ENCODE data around the gene DGKB.

DNA sequence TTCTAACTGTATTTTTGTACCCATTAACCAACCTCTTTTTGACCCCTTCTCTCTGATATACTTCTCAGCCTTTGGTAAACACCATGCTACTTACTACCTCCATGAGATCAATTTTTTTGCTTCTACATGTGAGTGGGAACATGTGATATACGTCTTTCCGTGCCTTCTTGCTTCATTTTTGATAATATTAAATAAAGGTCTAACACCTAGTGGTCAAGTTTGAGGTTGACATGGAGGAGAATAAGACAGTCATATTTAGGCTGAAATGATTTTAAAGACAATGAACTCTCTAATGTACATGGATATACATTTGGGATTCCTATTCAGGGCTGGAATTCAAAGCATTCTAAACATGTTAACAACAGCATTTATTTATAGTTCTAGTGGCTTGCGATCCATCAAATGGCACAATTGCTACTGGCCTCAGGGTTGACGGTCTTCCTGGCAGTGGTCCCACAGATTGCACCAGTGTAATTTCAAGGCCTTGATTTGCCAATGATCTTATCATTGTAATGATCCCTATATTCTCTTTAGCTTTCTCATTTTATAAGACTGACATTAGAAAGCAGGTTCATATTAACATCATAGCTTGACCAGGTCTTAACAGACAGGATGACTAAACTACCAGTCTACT, 597.2 kb downstream of the DGKB start:
- TF ChIP-seq, protein P1, sequence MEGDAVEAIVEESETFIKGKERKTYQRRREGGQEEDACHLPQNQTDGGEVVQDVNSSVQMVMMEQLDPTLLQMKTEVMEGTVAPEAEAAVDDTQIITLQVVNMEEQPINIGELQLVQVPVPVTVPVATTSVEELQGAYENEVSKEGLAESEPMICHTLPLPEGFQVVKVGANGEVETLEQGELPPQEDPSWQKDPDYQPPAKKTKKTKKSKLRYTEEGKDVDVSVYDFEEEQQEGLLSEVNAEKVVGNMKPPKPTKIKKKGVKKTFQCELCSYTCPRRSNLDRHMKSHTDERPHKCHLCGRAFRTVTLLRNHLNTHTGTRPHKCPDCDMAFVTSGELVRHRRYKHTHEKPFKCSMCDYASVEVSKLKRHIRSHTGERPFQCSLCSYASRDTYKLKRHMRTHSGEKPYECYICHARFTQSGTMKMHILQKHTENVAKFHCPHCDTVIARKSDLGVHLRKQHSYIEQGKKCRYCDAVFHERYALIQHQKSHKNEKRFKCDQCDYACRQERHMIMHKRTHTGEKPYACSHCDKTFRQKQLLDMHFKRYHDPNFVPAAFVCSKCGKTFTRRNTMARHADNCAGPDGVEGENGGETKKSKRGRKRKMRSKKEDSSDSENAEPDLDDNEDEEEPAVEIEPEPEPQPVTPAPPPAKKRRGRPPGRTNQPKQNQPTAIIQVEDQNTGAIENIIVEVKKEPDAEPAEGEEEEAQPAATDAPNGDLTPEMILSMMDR (IDR thresholded peaks at IDR 0.05; ENCODE audit: poor library complexity), result no peak
- TF ChIP-seq EZH2 (IDR thresholded peaks at IDR 0.05; ENCODE audit: borderline replicate concordance) (no peak), EZH2phosphoT487 (IDR thresholded peaks at IDR 0.05; ENCODE audit: low read depth, severe bottlenecking, unreplicated experiment) (no peak)
